ENCODE data around the gene PRPF6. TPM values are rescaled to one million over a fixed set of nuclear protein-coding genes. Genes with fewer than 3 reads are reported as not detected.
A peak's percentile ranks its signal among the peaks of the same experiment; 100 is the strongest.

The PRPF6 gene
- total and polyA plus RNA-seq, 2 donors (not counting 3 experiments of a cell fraction or from before 2014, with no cell fraction given) = 35.3 to 67.4 TPM

- DNase-seq (ENCODE audit: low read depth, low spot score) (peak; percentile 86), FAIRE-seq (peak; percentile 98)
- Histone ChIP-seq H3K9me1 (replicated peaks; ENCODE audit: control insufficient read depth, extremely low read depth, insufficient read depth, low read length) (no peaks in the 10 kb centered on the region), H3K36me3 (ENCODE audit: control insufficient read depth in 2 of 2, extremely low read depth in 1 of 2, insufficient read depth in 2 of 2, low read length in 2 of 2) (peaks cover 9 to 13% of the 10 kb centered on the region in 2 experiments), H3K4me1 (ENCODE audit: control insufficient read depth, extremely low read depth, insufficient read depth, low read length) (peaks cover 67% of the 10 kb centered on the region), H3K27ac (ENCODE audit: insufficient read depth, low read depth, low read length) (peak overlapping the region; percentile 53), H3K9ac (replicated peaks; ENCODE audit: extremely low read depth, insufficient read depth, low read length) (no peak overlapping the region), H3K4me2 (ENCODE audit: insufficient read depth, low read length) (peak overlapping the region; percentile 6), H4K20me1 (replicated peaks; ENCODE audit: control insufficient read depth, extremely low read depth, insufficient read depth, low read length) (peaks cover 3% of the 10 kb centered on the region), H3K79me2 (ENCODE audit: control insufficient read depth, insufficient read depth, low read length) (peaks cover 20% of the 10 kb centered on the region), H2AFZ (ENCODE audit: low read depth, low read length) (no peak overlapping the region), H3K9me3 (replicated peaks; ENCODE audit: control insufficient read depth, insufficient read depth, low read length) (no peaks in the 10 kb centered on the region), H3K4me3 (replicated peaks in 1 of 3; ENCODE audit: insufficient read depth in 1 of 3, low read depth in 1 of 3, low read length in 3 of 3) (no peak overlapping the region), H3K27me3 (ENCODE audit: control insufficient read depth in 2 of 2, insufficient read depth in 2 of 2, low read length in 2 of 2) (no peaks in the 10 kb centered on the region)
- ChIA-PET CTCF (interaction anchor here (0.7 to 1.9 kb wide), 5 partner anchors 9 to 64 kb away, joined by 3 to 7 read pairs (median 6); partner anchors contain the start of genes PRPF6 and SAMD10), POLR2A (interaction anchor here (0.7 to 1.9 kb wide), 3 partner anchors 10 to 507 kb away, joined by 3 to 12 read pairs (median 4); no protein-coding TSS in a partner anchor)
- dilution Hi-C loops (cut with MboI; ENCODE audit: extremely low pct_ligation_motif_present, low sequenced_read_pairs) (no loop called here), intact Hi-C loops (cut with micrococcal nuclease) (no loop called here)
- TF ChIP-seq FOS (IDR thresholded peaks at IDR 0.05; ENCODE audit: borderline replicate concordance, insufficient read depth, low read length) = peak; percentile 38
- TF ChIP-seq GATA2 (IDR thresholded peaks at IDR 0.05; ENCODE audit: insufficient read depth, insufficient read length, low read depth, low read length) = no peak
- TF ChIP-seq POLR2AphosphoS5 (IDR thresholded peaks at IDR 0.05; ENCODE audit: insufficient read depth, low read depth, low read length) = peak; percentile 16
- no TSS peak for BruUV-seq (replicated peaks)
These were observed 63.7 kb downstream of the PRPF6 start for GRCh38 chr20:64044484-64045247.

- H3K27me3 ChIP-seq (ENCODE audit: control insufficient read depth in 2 of 2, insufficient read depth in 2 of 2, low read length in 2 of 2) = no peaks in the 10 kb centered on the region
- no peak overlapping the region for H2AFZ ChIP-seq (ENCODE audit: low read depth, low read length)
- no peak overlapping the region for H3K4me2 ChIP-seq (ENCODE audit: insufficient read depth, low read length)
- no peak overlapping the region for H3K9ac ChIP-seq (replicated peaks; ENCODE audit: extremely low read depth, insufficient read depth, low read length)
- no peaks in the 10 kb centered on the region for H3K9me3 ChIP-seq (replicated peaks; ENCODE audit: control insufficient read depth, insufficient read depth, low read length)
- peaks cover 20% of the 10 kb centered on the region for H3K79me2 ChIP-seq (ENCODE audit: control insufficient read depth, insufficient read depth, low read length)
- ChIA-PET POLR2A (interaction anchor here (1.0 to 1.9 kb wide), 2 partner anchors 9 to 12 kb away, joined by 4 to 12 read pairs; no protein-coding TSS in a partner anchor), CTCF (interaction anchor here (0.7 to 1.9 kb wide), 4 partner anchors 10 to 65 kb away, joined by 3 to 7 read pairs (median 5); partner anchors contain the start of genes PRPF6 and SAMD10)
- H4K20me1 ChIP-seq (replicated peaks; ENCODE audit: control insufficient read depth, extremely low read depth, insufficient read depth, low read length) = peaks cover 3% of the 10 kb centered on the region
- dilution Hi-C loops (cut with MboI; ENCODE audit: extremely low pct_ligation_motif_present, low sequenced_read_pairs) (no loop called here), intact Hi-C loops (cut with micrococcal nuclease) (no loop called here)
- peaks cover 67% of the 10 kb centered on the region for H3K4me1 ChIP-seq (ENCODE audit: control insufficient read depth, extremely low read depth, insufficient read depth, low read length)
- no TSS peak for BruUV-seq (replicated peaks)
- no peaks in the 10 kb centered on the region for H3K9me1 ChIP-seq (replicated peaks; ENCODE audit: control insufficient read depth, extremely low read depth, insufficient read depth, low read length)
- no peak overlapping the region for H3K27ac ChIP-seq (ENCODE audit: insufficient read depth, low read depth, low read length)
- FAIRE-seq = peak; percentile 49
- no peak overlapping the region for H3K4me3 ChIP-seq (replicated peaks in 1 of 3; ENCODE audit: insufficient read depth in 1 of 3, low read depth in 1 of 3, low read length in 3 of 3)
- TF ChIP-seq POLR2A (IDR thresholded peaks at IDR 0.05; ENCODE audit: low read depth, low read length) (peak; percentile 53), FOS (IDR thresholded peaks at IDR 0.05; ENCODE audit: borderline replicate concordance, insufficient read depth, low read length) (no peak)
- DNase-seq (ENCODE audit: low read depth, low spot score) = peak; percentile 49
- H3K36me3 ChIP-seq (ENCODE audit: control insufficient read depth in 2 of 2, extremely low read depth in 1 of 2, insufficient read depth in 2 of 2, low read length in 2 of 2) = peaks cover 9 to 13% of the 10 kb centered on the region in 2 experiments
These were observed 64.5 kb downstream of the PRPF6 start for GRCh38 chr20:64045346-64046011.
